NT2/D1 (cell line): Measurements from ENCODE around the gene ZMPSTE24.

ENCODE experiments used
- YY1 ChIP-seq: IDR thresholded peaks from 2 replicates; pipeline ENCODE4 v1.6.1; 2011; ENCODE audit not compliant: insufficient read length, insufficient read depth
- ZNF274 ChIP-seq: IDR thresholded peaks from 2 replicates; pipeline ENCODE4 v1.6.1; 2011; ENCODE audit warnings: mild to moderate bottlenecking, low read depth, low read length

DNA sequence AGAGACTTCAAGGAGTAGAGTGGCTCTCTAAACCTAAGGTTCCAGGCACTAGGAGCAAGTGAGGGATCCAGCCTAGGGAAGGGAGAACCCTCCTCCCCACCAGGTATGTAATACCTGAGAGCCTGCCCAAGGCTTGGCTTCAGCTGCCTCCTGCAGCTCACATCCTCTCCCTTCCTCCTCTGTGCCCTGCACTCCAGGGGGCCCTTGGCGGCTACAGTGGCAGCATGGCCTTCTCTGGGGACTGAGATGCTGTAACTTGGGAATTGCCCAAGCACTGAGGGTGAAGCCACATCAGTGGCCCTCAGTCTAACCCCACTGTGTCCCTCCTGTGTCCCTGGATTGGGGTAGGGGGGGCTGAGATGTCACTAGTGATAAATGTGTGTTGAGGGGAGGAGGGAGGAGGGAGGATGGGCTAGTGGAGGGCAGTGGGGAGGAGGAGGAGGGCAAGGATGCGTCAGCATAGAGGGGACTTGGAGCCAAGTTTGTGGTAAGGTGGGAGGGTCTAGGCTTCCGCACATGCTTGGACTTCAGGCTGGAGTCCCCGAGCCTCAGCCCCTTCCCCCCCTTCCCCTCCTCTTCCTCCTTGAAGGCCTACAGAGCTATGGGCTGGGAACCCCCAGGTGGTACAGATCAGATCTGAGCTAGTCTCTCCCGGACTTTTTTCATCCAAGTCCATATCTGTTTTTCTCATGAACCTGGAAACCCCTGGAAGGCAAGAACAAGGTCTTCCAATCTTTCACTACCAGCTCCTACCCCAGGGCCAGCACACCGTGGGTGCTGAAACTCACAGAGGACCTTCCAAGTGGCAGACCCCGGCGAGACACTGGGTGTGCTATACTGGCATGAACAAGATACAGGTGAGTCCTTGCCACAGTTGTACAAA, 41.6 kb downstream of the ZMPSTE24 start:
- TF ChIP-seq ZNF274 = no peak
- no peak for TF ChIP-seq YY1
